H9 (cell line): ENCODE results near the gene ANGPT4. TPM values are rescaled to one million over a fixed set of nuclear protein-coding genes. Genes with fewer than 3 reads are reported as not detected.

ENCODE experiments used
- DNase-seq: peaks from one replicate; pipeline ENCODE4 v3.0.0-alpha.2; 2017
- H2AFZ ChIP-seq: one replicate; pipeline ENCODE4 v1.6.1; 2013; ENCODE audit warnings: mild to moderate bottlenecking, low read length, control low read depth, moderate library complexity
- H2AK5ac ChIP-seq: 2 replicates; pipeline ENCODE4 v1.6.1; 2013; ENCODE audit warnings: low read length, control low read depth, mixed read lengths; ENCODE audit not compliant: insufficient read length
- H2BK120ac ChIP-seq: one replicate; pipeline ENCODE4 v1.6.1; 2013; ENCODE audit warnings: low read depth, mild to moderate bottlenecking, low read length, control low read depth, inconsistent platforms; ENCODE audit not compliant: poor library complexity, severe bottlenecking
- H2BK12ac ChIP-seq: 2 replicates; pipeline ENCODE4 v1.6.1; 2013; ENCODE audit warnings: low read length, control low read depth, mixed read lengths, low read depth; ENCODE audit not compliant: insufficient read length
- H2BK15ac ChIP-seq: 2 replicates; pipeline ENCODE4 v1.6.1; 2013; ENCODE audit warnings: low read depth, low read length, control low read depth
- H2BK20ac ChIP-seq: one replicate; pipeline ENCODE4 v1.6.1; 2013; ENCODE audit warnings: low read depth, mild to moderate bottlenecking, low read length, control low read depth, inconsistent platforms; ENCODE audit not compliant: poor library complexity, severe bottlenecking
- H2BK5ac ChIP-seq: 2 replicates; pipeline ENCODE4 v1.6.1; 2013; ENCODE audit warnings: low read length, control low read depth, mixed read lengths; ENCODE audit not compliant: insufficient read length
- H3K14ac ChIP-seq: 2 replicates; pipeline ENCODE4 v1.6.1; 2013; ENCODE audit warnings: low read length, control low read depth; ENCODE audit not compliant: insufficient read depth
- H3K18ac ChIP-seq: 2 replicates; pipeline ENCODE4 v1.6.1; 2013; ENCODE audit warnings: low read depth, mild to moderate bottlenecking, mixed read lengths, low read length, control low read depth; ENCODE audit not compliant: insufficient read length
- H3K23ac ChIP-seq: 2 replicates; pipeline ENCODE4 v1.6.1; 2013; ENCODE audit warnings: low read length, control low read depth, mixed read lengths, low read depth; ENCODE audit not compliant: insufficient read length
- H3K23me2 ChIP-seq: 2 replicates; pipeline ENCODE4 v1.6.1; 2013; ENCODE audit warnings: low read depth, mild to moderate bottlenecking, mixed read lengths, low read length, control low read depth; ENCODE audit not compliant: insufficient read length, poor library complexity, severe bottlenecking
- H3K27ac ChIP-seq: 2 replicates; pipeline ENCODE4 v1.5.1; 2013; ENCODE audit warnings: low read length, control low read depth, mixed read lengths, low read depth; ENCODE audit not compliant: insufficient read length
- H3K27me3 ChIP-seq: 2 replicates; pipeline ENCODE4 v1.6.1; 2013; ENCODE audit warnings: low read length, control low read depth, inconsistent platforms; ENCODE audit not compliant: insufficient read depth
- H3K4ac ChIP-seq: 2 replicates; pipeline ENCODE4 v1.6.1; 2013; ENCODE audit warnings: low read depth, mild to moderate bottlenecking, control low read depth, inconsistent platforms, low read length, moderate library complexity
- H3K4me1 ChIP-seq: 2 replicates; pipeline ENCODE4 v1.6.1; 2013; ENCODE audit warnings: low read length, control low read depth, inconsistent platforms; ENCODE audit not compliant: insufficient read depth
- H3K4me2 ChIP-seq: 2 replicates; pipeline ENCODE4 v1.6.1; 2013; ENCODE audit warnings: low read length, control low read depth, mixed read lengths; ENCODE audit not compliant: insufficient read length, insufficient read depth
- H3K56ac ChIP-seq: 2 replicates; pipeline ENCODE4 v1.6.1; 2013; ENCODE audit warnings: low read depth, mild to moderate bottlenecking, mixed read lengths, low read length, control low read depth; ENCODE audit not compliant: insufficient read length
- H3K79me1 ChIP-seq: 2 replicates; pipeline ENCODE4 v1.6.1; 2013; ENCODE audit warnings: low read depth, mild to moderate bottlenecking, moderate library complexity, low read length, control low read depth, inconsistent platforms; ENCODE audit not compliant: insufficient read depth, poor library complexity, severe bottlenecking
- H3K79me2 ChIP-seq: 2 replicates; pipeline ENCODE4 v1.6.1; 2013; ENCODE audit warnings: low read length, control low read depth, inconsistent platforms; ENCODE audit not compliant: insufficient read depth
- H3K9ac ChIP-seq: 2 replicates; pipeline ENCODE4 v1.6.1; 2013; ENCODE audit warnings: low read length, control low read depth, mixed read lengths; ENCODE audit not compliant: insufficient read length; ENCODE audit errors: extremely low read depth
- H3K9me3 ChIP-seq: one replicate; pipeline ENCODE4 v1.6.1; 2013; ENCODE audit warnings: low read depth, low read length, inconsistent platforms; ENCODE audit not compliant: control insufficient read depth
- H3T11ph ChIP-seq: one replicate; pipeline ENCODE4 v1.6.1; 2013; ENCODE audit warnings: mild to moderate bottlenecking, low read length, control low read depth, inconsistent platforms
- H4K20me1 ChIP-seq: one replicate; pipeline ENCODE4 v1.6.1; 2013; ENCODE audit not compliant: control insufficient read depth, insufficient read length, insufficient read depth
- H4K5ac ChIP-seq: 2 replicates; pipeline ENCODE4 v1.6.1; 2013; ENCODE audit warnings: low read depth, mild to moderate bottlenecking, mixed read lengths, low read length, control low read depth; ENCODE audit not compliant: insufficient read length
- H4K8ac ChIP-seq: replicated peaks from 2 replicates; pipeline ENCODE4 v1.6.1; 2013; ENCODE audit warnings: low read length, control low read depth, mixed read lengths, low read depth; ENCODE audit not compliant: insufficient read length
- H4K91ac ChIP-seq: 2 replicates; pipeline ENCODE4 v1.6.1; 2013; ENCODE audit warnings: low read depth, mild to moderate bottlenecking, moderate library complexity, mixed read lengths, low read length, control low read depth; ENCODE audit not compliant: insufficient read length
- H3K27ac Mint-ChIP-seq, 3 experiments: 2 replicates in 2 of 3; 3 replicates in 1 of 3; pipeline ENCODE4 v1.8.0; 2020 to 2021; ENCODE audit warnings: mixed read lengths in 3 of 3, mild to moderate bottlenecking in 1 of 3, moderate library complexity in 1 of 3
- H3K27me3 Mint-ChIP-seq: 2 replicates; pipeline ENCODE4 v1.8.0; 2021; ENCODE audit warnings: low read depth, mild to moderate bottlenecking, moderate library complexity, mixed read lengths
- H3K36me3 Mint-ChIP-seq, 3 experiments: 2 replicates in 2 of 3; 3 replicates in 1 of 3; pipeline ENCODE4 v1.8.0; 2020 to 2021; ENCODE audit warnings: low read depth in 3 of 3, mixed read lengths in 3 of 3; ENCODE audit not compliant: insufficient read depth in 1 of 3
- H3K4me1 Mint-ChIP-seq, 2 experiments: 2 replicates each; pipeline ENCODE4 v1.8.0; 2020; ENCODE audit warnings: mixed read lengths in 2 of 2
- H3K4me3 Mint-ChIP-seq, 2 experiments: 2 replicates in 1 of 2; 3 replicates in 1 of 2; pipeline ENCODE4 v1.8.0; 2020 to 2021; ENCODE audit warnings: mild to moderate bottlenecking in 2 of 2, mixed read lengths in 2 of 2, moderate library complexity in 1 of 2
- H3K9me3 Mint-ChIP-seq, 2 experiments: 2 replicates in 1 of 2; 3 replicates in 1 of 2; pipeline ENCODE4 v1.8.0; 2020; ENCODE audit warnings: mild to moderate bottlenecking in 2 of 2, mixed read lengths in 2 of 2, moderate library complexity in 1 of 2
- WGBS: extraction: QIAGEN DNeasy Blood & Tissue Kit; methylation state at CpG from one replicate; pipeline ENCODE4 v1.1.7; 2013; ENCODE audit warnings: missing lambda C conversion rate, low lambda C conversion rate, mixed read lengths; ENCODE audit not compliant: insufficient read length; ENCODE audit errors: extremely low coverage; 5-methylcytosine and 5-hydroxymethylcytosine counted together
- total RNA-seq: library from RNA; stranded (reverse); gene quantifications from 2 replicates; pipeline ENCODE4 v1.2.1, GENCODE V29; 2021
- TF ChIP-seq, protein P1 (sequence below): fragments of 200-600 bp; sonication (generic); conservative IDR thresholded peaks from 3 replicates; pipeline ENCODE4 v1.8.0; 2021; ENCODE audit warnings: antibody characterized with exemption, mild to moderate bottlenecking

The ANGPT4 gene
- total RNA-seq, 1 experiment from 2014 or later, result 0.11 TPM

- DNase-seq, result no peak
- Histone ChIP-seq H3K9me3 (peaks cover 7% of the 10 kb centered on the region), H4K8ac (no peak overlapping the region), H2AK5ac (no peak overlapping the region), H3T11ph (no peak overlapping the region), H3K23ac (no peak overlapping the region), H2BK5ac (no peak overlapping the region), H4K20me1 (no peaks in the 10 kb centered on the region), H3K4me1 (no peaks in the 10 kb centered on the region), H2AFZ (no peak overlapping the region), H3K18ac (no peak overlapping the region), H4K91ac (no peak overlapping the region), H2BK120ac (no peak overlapping the region), H2BK20ac (no peak overlapping the region), H3K79me2 (no peaks in the 10 kb centered on the region), H3K56ac (no peak overlapping the region), H3K4ac (no peak overlapping the region), H2BK12ac (no peak overlapping the region), H3K27ac (no peak overlapping the region), H3K9ac (no peak overlapping the region), H4K5ac (no peak overlapping the region), H3K23me2 (no peaks in the 10 kb centered on the region), H3K14ac (no peak overlapping the region), H3K4me2 (no peak overlapping the region), H3K79me1 (no peaks in the 10 kb centered on the region), H2BK15ac (no peak overlapping the region), H3K27me3 (no peaks in the 10 kb centered on the region)
- H3K9me3 Mint-ChIP-seq, result peaks cover 13 to 16% of the 10 kb centered on the region in 2 experiments
- no peak overlapping the region for H3K4me3 Mint-ChIP-seq
- peaks cover 0 to 4% (median 3%) of the 10 kb centered on the region in 3 experiments; a peak in 3 of 7 replicates for H3K36me3 Mint-ChIP-seq
- WGBS, result no CpG with 5 or more reads among the region's 9 CpGs
- peak overlapping the region in 1 of 3 experiments; percentile 91; a peak in 3 of 7 replicates for H3K27ac Mint-ChIP-seq
- TF ChIP-seq, protein P1, sequence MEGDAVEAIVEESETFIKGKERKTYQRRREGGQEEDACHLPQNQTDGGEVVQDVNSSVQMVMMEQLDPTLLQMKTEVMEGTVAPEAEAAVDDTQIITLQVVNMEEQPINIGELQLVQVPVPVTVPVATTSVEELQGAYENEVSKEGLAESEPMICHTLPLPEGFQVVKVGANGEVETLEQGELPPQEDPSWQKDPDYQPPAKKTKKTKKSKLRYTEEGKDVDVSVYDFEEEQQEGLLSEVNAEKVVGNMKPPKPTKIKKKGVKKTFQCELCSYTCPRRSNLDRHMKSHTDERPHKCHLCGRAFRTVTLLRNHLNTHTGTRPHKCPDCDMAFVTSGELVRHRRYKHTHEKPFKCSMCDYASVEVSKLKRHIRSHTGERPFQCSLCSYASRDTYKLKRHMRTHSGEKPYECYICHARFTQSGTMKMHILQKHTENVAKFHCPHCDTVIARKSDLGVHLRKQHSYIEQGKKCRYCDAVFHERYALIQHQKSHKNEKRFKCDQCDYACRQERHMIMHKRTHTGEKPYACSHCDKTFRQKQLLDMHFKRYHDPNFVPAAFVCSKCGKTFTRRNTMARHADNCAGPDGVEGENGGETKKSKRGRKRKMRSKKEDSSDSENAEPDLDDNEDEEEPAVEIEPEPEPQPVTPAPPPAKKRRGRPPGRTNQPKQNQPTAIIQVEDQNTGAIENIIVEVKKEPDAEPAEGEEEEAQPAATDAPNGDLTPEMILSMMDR, result no peak
- H3K27me3 Mint-ChIP-seq, result peaks cover 4% of the 10 kb centered on the region; the same call in 1 of the 2 replicates
- H3K4me1 Mint-ChIP-seq, result no peaks in the 10 kb centered on the region
Measured at GRCh38 chr20:925516-925915, 9.4 kb upstream of the ANGPT4 start.
